NCI-H446 treated with DMSO at 0.1 percent for 48 hours (cell line): ENCODE results near the gene MAP7D1.
"Not testable (repeated sequence)": the region's sequence is repeated elsewhere in the genome, so short reads cannot be mapped to it uniquely, and the experiment has no call there.

ENCODE experiments used
- DNase-seq: peaks from one replicate; lab custom pipeline; 2025; lab: John Stamatoyannopoulos, UW

Gene MAP7D1

GRCh38 chr1:36203554-36204346 lies 47.8 kb downstream of the MAP7D1 start:
- peak; percentile 62 for DNase-seq

- DNase-seq, result peak; percentile 48
Observed at GRCh38 chr1:36204347-36204909, 48.5 kb downstream of the MAP7D1 start.

DNA sequence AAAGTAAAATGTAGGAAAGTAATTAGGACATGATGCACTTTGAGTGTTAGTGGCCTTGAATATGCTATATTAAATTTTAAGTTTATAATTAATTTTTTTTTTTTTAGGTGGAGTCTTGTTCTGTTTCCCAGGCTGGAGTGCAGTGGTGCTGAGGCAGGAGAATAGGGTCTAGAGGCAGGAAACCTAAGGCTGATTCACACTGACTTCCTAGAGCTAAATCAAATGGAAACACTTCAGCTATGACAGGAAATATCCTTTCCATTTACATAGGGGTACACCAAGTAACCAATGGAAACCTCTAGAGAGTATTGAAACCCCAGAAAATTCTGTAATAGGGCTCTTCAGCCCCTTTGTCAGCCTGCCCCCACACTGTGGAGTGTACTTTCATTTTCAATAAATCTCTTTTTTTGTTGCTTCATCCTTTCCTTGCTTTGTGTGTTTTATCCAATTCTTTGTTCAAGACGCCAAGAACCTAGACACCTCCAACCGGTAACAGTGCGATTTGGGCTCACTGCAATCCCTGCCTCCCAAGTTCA lies 50.4 kb downstream of the MAP7D1 start:
- no peak for DNase-seq

GRCh38 chr1:36207339-36207738 lies 51.4 kb downstream of the MAP7D1 start:
- DNase-seq, result peak; percentile 83

- no peak for DNase-seq
Observed at GRCh38 chr1:36208978-36209703, 53.2 kb downstream of the MAP7D1 start.

- DNase-seq, result no peak
Observed at GRCh38 chr1:36211307-36211706, 55.3 kb downstream of the MAP7D1 start.

DNA sequence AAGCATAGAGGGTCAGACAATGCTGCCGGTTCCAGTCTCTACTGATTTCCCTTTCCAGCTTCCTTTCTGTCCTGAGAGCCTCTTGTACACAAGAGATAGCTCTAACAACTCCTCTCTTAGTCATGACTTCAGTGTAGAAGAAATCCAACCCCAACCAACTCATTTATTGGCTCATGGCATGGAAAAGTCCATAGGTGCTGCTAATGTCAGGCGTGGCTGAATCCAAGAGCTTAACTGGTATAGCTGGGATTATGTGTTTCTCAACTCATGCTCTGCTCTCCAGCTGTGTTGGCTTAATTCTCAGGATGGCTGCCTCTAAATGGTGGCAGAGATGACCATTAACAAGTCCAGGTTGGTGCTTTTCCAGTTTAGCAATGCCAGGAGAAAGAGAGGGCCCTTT lies 55.9 kb downstream of the MAP7D1 start:
- DNase-seq, result no peak

DNA sequence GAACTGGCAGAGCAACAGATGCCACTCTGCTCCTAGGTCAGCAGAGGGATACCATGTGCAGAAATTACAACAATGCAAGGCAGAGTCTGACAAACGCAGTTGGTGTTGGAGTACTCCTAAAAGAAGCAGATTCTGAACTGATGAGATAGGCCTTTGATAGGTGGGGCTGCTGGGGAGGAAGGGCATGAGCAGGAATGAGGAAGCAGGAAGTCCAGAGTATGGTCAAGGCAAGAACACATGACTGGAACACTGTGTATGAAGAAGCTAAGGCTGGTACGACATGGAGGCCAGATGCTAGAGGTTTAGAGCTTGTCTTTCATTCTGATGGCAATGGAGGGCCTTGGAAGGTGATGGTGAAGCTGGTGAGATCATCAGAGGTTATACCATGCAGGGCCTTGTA lies 56.8 kb downstream of the MAP7D1 start:
- no peak for DNase-seq

DNA sequence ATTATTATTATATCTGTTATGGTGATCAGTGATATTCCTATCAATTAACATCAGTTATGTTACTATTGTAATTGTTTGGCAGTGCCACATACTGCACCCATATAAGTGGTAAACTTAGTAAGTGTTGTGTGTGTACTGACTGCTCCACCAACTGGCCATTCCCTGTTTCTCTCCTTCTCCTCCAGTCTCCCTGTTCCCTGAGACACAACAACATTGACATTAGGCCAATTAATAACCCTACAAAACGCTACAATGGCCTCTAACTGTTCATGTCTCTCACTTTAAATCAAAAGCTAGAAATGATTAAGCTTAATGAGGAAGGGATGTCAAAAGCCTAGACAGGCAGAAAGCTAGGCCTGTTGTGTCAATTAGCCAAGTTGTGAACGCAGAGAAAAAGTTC lies 61.7 kb downstream of the MAP7D1 start:
- no peak for DNase-seq

GRCh38 chr1:36221901-36222300 lies 65.9 kb downstream of the MAP7D1 start:
- not testable (repeated sequence) for DNase-seq

DNA sequence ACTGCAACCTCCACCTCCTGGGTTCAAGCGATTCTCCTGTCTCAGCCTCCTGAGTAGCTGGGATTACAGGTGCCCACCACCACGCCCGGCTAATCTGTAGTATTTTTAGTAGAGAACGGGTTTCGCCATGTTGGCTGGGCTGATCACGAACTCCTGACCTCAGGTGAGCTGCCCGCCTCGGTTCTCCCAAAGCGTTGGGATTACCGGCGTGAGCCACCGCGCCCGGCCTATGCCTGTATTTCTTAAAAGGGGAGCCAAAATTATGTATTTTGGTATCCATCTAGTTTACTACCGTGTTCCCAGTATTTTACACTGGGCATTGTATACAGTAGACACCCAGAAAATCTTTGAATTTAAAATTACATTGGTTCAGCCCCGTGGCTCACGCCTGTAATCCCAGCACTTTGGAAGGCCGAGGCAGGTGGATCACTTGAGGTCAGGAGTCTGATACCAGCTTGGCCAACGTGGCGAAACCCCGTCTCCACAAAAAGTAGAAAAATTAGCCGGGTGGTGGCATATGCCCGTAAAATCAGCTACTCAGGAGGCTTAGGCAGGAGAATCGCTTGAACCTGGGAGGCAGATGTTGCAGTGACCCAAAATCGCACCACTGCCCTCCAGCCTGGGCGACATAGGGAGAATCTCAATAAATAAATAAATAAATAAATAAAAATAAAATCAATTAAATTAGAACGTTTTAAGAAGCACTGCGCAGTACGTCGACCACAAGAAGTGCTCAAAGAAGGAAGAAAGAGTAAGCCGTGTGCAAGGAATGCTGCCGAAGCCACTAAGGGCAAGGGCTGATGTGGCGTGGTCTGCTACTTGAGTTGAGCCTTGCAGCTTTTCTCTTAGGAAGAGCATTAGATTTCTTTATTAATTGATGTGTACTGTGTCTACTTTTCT lies 66.8 kb downstream of the MAP7D1 start:
- DNase-seq, result no peak

DNA sequence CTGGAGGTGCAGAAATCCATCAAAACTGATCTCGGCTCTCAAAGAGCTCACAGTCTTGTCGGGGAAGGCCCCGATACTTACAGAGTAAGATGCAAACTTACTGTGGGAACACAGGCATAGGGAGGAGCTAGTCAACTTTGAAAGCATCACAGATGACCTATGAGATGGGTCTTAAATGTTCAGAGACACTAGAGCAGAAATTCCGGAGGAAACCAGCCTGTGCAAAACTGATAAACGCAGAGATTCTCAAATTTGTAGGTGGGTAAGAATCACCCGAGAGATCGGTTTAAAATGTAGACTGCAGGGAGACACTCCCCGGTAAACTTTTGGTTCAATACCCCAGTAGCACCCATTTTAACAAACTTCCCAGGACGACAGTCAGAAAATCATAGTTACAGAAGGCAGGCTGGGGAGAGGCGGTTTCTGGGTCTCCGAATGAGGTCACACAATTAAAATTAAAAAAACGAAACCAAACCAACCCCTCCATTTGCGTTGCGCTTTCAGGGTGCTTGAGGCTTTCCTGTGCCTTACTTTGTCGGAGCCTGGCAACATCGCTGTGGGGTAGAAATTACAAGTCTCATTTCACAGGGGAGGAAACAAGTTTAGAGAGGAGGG lies 67.5 kb downstream of the MAP7D1 start:
- DNase-seq, result no peak

DNA sequence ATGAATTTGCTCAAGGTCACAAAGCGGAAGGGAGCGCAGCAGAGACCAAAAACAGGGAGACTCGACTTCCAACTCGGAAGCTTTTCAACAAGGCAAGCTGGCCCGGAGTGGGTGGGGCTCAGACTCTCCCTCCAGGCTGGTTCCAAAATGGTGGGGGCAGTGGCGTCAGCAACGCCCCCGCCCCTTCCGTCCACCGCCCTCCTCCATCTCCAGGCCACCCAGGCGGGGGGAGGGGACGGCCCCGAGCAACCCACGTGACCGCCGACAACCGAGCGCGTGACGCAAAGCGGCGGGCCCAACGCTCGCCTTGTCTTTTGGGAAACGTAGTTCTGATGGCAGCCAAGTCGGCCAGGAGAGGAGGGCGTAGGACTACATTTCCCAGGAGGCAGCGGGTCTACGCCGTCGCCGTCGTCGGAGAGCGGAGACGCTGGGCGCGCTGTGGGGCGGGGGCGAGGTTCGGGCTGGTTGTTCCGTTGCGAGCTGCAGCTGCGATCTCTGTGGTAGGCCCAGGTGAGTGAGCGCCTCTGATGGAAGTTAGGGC lies 68.1 kb downstream of the MAP7D1 start, which contains the start of gene THRAP3:
TSS of gene THRAP3 (plus strand) at position 448 of the 541 bp plus-strand sequence. CDS start 58,121 bp downstream, outside the sequence.
- DNase-seq, result peak; percentile 99

DNA sequence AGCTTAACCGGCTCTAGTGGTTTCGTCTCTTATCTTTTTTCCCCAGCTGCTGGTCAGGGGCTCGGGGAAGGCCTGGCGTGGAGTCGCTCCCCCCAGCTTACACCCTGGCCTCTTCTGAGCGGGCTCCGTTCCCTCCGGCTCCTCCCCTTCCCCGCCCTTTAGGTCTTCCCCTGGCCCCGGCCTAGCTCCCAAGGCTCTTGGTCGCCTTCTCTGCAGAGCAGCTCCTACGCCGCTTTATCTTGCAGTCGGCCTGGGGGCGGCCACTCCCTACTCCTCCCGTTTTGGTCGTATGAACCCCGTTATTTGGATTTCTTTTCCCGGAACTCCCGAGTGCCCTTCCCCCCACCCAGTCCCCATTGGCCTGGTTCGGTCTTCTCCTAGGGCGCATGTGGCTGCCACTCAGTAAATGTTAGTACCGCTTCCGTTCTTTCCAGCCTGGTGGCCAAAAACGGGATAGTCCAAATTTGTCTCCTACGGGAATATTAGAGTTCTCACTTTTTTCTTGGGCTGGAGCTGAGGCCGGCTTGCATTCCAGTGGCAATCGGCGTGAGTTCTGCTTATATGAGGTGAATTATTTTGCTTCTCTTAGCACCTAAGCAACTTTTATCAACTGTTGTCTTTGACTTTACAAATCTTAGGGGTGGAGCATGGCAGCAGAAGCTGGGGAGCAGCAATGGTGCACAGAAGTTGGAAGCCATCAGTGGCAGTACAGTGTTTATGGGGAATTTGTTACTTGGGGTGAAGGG lies 68.8 kb downstream of the MAP7D1 start:
- peak; percentile 64 for DNase-seq

DNA sequence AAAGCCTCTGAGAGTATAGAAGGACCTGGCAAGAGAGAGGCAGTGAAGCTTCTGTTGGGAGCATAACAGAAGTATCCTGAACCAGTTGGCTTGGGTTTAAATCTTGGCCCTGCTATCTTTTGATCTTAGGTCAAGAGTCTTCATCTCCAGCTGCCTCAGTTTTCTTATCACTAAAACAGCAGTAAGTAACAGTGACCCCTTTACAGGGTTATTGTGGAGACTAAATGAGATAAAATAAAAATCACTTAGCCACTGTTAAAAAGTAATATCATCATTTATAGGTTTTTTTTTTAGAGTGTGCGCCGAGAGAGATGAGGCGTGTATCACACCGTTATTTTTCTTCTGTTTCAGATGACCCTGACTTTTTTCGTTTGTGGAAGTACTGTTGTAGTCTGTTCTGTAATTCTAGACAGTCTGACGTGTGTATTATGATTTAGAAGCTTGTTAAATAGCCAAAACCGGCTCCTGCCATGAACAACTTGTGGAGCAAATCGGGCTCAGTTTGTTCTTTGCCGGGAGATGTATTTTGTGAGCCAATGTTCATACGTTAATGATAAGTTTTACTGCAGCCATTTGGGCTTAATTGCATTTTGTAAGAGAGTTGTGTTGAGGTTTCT lies 69.4 kb downstream of the MAP7D1 start:
- no peak for DNase-seq

DNA sequence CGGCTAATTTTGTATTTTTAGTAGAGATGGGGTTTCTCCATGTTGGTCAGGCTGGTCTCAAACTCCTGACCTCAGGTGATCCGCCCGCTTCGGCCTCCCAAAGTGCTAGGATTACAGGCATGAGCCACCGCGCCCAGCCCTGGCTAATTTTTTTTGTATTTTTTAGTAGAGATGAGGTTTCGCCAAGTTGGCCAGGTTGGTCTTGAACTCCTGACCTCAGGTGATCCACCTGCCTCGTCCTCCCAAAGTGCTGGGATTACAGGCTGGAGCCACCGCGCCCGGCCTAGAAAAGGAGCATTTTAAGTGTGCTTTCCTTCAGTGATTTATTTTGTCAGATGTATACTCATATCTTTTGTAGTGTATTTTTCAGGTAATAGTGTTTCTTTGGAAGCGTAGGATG lies 74.3 kb downstream of the MAP7D1 start:
- DNase-seq, result not testable (repeated sequence)
